ENCODE results near the gene MARS1.
"Not testable (repeated sequence)": the region's sequence is repeated elsewhere in the genome, so short reads cannot be mapped to it uniquely, and the experiment has no call there.

Gene MARS1

GRCh38 chr12:57491393-57492280 lies 3.8 kb downstream of the MARS1 start:
- no peak for DNase-seq (ENCODE audit: low spot score)
- no peak overlapping the region for H3K4me3 ChIP-seq
- no peak for TF ChIP-seq CTCF (IDR thresholded peaks at IDR 0.05)
- no peak overlapping the region for H3K27ac ChIP-seq

GRCh38 chr12:57495051-57495701 lies 7.3 kb downstream of the MARS1 start:
- DNase-seq (ENCODE audit: low spot score); H3K27ac ChIP-seq; H3K4me3 ChIP-seq: not testable (repeated sequence)

- no peak overlapping the region for H3K4me3 ChIP-seq
- no peak for DNase-seq (ENCODE audit: low spot score)
- H3K27ac ChIP-seq, result no peak overlapping the region
- TF ChIP-seq CTCF (IDR thresholded peaks at IDR 0.05), result no peak
Observed at GRCh38 chr12:57496822-57497221, 9.0 kb downstream of the MARS1 start.

DNA sequence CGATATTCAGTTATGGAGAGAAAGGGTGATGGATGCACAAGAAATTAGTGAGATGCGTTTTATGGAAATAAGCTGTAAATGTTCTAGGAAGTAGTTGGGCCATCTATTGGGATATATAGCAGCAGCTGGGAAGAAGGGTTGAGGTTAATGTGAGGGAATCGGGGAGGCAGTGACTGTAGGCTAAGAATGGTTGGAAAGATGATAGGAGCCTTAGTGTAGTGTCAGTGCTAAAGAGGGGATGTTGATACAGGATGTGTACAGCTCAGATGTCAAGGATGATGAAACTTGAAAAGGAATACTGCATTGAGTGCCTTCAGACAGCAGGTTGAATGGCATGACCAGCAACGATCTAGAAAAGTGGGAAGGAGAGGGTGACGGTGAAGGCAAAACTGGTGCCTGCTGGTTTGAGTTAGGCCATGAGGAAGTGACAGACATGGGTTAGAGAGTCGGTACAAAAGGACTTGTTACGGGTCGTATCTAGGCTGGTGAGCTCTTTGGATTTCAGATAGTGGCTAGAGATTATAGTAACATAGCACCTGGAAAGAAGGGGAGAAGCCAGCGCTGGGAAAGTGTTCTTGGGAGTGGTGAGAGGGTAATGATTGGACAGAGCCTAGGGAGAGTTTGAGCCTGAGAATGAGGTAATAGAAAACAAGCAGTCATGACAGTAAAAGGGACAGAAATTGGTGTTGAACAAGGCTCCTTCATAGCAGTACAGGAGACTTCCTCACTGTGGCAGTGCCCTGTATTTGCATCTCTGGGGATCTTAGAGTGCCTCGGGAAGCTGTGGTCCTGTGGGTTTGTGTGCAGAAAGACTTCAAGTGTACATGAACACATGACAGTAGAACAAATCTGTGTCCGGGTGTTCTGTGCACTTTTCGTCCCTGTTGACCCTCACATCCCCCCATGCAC lies 9.6 kb downstream of the MARS1 start:
- Histone ChIP-seq H3K27ac (no peak overlapping the region), H3K4me3 (no peak overlapping the region)
- TF ChIP-seq CTCF (IDR thresholded peaks at IDR 0.05), result no peak
- no peak for DNase-seq (ENCODE audit: low spot score)

DNA sequence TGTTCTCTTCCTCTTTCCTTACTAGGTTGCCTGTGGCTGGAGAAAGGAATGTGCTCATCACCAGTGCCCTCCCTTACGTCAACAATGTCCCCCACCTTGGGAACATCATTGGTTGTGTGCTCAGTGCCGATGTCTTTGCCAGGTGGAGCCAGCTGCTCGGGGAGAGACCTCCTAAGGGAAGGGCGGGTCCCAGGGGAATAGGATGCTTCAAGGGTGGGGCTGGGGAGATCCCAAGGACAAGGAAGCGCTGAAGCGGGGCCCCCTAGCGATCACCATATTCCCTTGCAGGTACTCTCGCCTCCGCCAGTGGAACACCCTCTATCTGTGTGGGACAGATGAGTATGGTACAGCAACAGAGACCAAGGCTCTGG lies 10.2 kb downstream of the MARS1 start:
- no peak overlapping the region for H3K4me3 ChIP-seq
- TF ChIP-seq CTCF (IDR thresholded peaks at IDR 0.05), result no peak
- no peak overlapping the region for H3K27ac ChIP-seq
- no peak for DNase-seq (ENCODE audit: low spot score)

- no peak overlapping the region for H3K27ac ChIP-seq
- H3K4me3 ChIP-seq, result no peak overlapping the region
- TF ChIP-seq CTCF (IDR thresholded peaks at IDR 0.05), result no peak
- DNase-seq (ENCODE audit: low spot score), result no peak
Observed at GRCh38 chr12:57498571-57498970, 10.7 kb downstream of the MARS1 start.

DNA sequence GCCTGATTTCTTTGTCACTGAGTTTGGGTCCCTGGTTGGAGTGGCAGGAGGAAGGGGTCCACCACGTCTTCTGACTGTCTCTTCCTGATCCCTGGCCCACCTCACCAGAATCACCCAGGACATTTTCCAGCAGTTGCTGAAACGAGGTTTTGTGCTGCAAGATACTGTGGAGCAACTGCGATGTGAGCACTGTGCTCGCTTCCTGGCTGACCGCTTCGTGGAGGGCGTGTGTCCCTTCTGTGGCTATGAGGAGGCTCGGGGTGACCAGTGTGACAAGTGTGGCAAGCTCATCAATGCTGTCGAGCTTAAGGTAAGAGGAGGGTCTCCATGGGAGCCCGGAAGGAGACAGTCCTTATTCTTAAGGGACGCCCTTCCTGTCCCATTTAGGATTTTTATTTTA lies 12.3 kb downstream of the MARS1 start:
- no peak for DNase-seq (ENCODE audit: low spot score)
- Histone ChIP-seq H3K27ac (no peak overlapping the region), H3K4me3 (no peak overlapping the region)
- no peak for TF ChIP-seq CTCF (IDR thresholded peaks at IDR 0.05)

DNA sequence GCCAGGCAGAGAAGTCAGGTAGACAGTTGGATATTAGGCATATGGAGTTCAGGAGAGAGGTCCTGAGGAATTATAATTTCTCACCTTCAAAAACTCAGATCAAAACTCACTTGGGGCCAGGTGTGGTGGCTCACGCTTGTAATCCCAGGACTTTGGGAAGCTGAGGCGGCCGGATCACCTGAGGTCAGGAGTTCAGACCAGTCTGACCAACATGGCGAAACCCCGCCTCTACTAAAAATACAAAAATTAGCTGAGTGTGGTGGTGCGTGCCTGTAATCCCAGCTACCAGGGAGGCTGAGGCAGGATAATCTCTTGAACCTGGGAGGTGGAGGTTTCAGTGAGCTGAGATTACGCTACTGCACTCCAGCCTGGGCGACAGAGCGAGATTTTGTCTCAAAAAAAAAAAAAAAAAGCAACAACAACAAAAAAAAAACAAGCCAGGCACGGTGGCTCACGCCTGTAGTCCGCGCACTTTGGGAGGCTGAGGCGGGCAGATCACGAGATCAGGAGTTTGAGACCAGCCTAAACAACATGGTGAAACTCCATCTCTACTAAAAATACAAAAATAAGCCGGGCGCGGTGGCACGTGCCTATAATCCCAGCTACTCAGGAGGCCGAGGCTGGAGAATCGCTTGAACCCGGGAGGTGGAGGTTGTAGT lies 14.6 kb downstream of the MARS1 start:
- H3K4me3 ChIP-seq; H3K27ac ChIP-seq; DNase-seq (ENCODE audit: low spot score): not testable (repeated sequence)

DNA sequence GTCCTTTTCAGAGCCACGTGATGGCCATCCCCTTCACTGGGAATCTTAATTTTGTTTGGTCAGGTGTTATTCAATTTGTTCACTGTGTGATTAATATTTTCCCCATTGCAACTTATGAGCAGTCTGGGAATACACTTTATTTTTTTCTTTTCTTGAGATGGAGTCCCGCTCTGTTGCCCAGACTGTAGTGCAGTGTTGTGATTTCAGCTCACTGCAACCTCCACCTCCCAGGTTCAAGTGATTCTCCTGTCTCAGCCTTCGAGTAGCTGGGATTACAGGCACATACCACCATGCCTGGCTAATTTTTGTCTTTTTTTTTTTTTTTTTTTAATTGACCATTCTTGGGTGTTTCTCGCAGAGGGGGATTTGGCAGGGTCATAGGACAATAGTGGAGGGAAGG lies 18.7 kb downstream of the MARS1 start:
- DNase-seq (ENCODE audit: low spot score); H3K4me3 ChIP-seq; H3K27ac ChIP-seq: not testable (repeated sequence)

DNA sequence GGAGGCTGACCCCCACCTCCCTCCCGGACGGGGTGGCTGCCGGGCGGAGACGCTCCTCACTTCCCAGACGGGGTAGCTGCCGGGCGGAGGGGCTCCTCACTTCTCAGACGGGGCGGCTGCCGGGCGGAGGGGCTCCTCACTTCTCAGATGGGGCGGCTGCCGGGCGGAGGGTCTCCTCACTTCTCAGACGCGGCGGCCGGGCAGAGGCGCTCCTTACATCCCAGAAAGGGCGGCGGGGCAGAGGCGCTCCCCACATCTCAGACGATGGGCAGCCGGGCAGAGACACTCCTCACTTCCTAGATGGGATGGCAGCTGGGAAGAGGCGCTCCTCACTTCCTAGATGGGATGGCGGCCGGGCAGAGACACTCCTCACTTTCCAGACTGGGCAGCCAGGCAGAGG lies 19.9 kb downstream of the MARS1 start:
- not testable (repeated sequence) for H3K4me3 ChIP-seq; DNase-seq (ENCODE audit: low spot score); H3K27ac ChIP-seq

All from coronary artery (tissue), 2 donors.